ENCODE data around the gene SAMD11. TPM values are rescaled to one million over a fixed set of nuclear protein-coding genes. Genes with fewer than 3 reads are reported as not detected.
"Not testable (repeated sequence)": the region's sequence is repeated elsewhere in the genome, so short reads cannot be mapped to it uniquely, and the experiment has no call there.

SAMD11 gene
- total and polyA plus RNA-seq, 2 of the 8 experiments (the other 6 are each of a cell fraction or from before 2014, with no cell fraction given) = 0.18 to 0.30 TPM

DNA sequence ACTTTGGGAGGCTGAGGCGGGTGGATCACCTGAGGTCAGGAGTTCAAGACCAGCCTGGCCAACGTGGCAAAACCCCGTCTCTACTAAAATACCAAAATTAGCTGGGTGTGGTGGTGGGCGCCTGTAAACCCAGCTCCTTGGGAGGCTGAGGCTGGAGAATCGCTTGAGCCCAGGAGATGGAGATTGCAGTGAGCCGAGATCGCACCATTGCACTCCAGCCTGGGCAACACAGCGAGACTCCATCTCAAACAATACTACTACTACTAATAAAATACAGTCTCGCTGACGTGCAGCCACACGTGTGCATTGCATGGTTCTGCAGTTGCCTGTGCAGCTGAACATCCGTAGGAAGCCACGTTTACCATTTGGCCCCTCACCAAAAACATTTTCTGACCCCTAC lies 23.1 kb downstream of the SAMD11 start:
- H3K79me2 ChIP-seq (ENCODE audit: control insufficient read depth in 1 of 2, insufficient read depth in 2 of 2, low read length in 2 of 2); H3K14ac ChIP-seq (ENCODE audit: insufficient read length); DNase-seq (ENCODE audit: low read depth in 1 of 2, low spot score in 2 of 2); H2AFZ ChIP-seq (ENCODE audit: low read length); H2BK120ac ChIP-seq (replicated peaks; ENCODE audit: low read depth, low read length); H4K5ac ChIP-seq (ENCODE audit: insufficient read length, low read depth, low read length); H3K4ac ChIP-seq (replicated peaks; ENCODE audit: insufficient read length, low read depth, low read length); H4K91ac ChIP-seq (replicated peaks; ENCODE audit: insufficient read length, low read length); H3K18ac ChIP-seq (ENCODE audit: extremely low read depth, low read length); H3K23me2 ChIP-seq (ENCODE audit: low read depth, low read length); H2BK15ac ChIP-seq (ENCODE audit: low read length); H3K4me2 ChIP-seq (ENCODE audit: insufficient read depth in 1 of 2, low read depth in 2 of 2, low read length in 2 of 2); H3K27ac ChIP-seq (ENCODE audit: low read depth, low read length); H4K8ac ChIP-seq (ENCODE audit: extremely low read depth, insufficient read depth, low read length); H3K4me3 ChIP-seq (ENCODE audit: extremely low read depth in 1 of 4, insufficient read depth in 2 of 4, low read depth in 3 of 4, low read length in 4 of 4); H3K9me3 ChIP-seq (ENCODE audit: insufficient read depth in 2 of 2, low read depth in 1 of 2, low read length in 1 of 2); H3K9ac ChIP-seq (replicated peaks in 1 of 4; ENCODE audit: extremely low read depth in 1 of 4, low read depth in 3 of 4, low read length in 3 of 4); H3K23ac ChIP-seq (ENCODE audit: insufficient read length); FAIRE-seq; H2BK20ac ChIP-seq (ENCODE audit: low read length); H3K79me1 ChIP-seq (ENCODE audit: low read depth, low read length); H2BK12ac ChIP-seq (ENCODE audit: low read depth, low read length); H2BK5ac ChIP-seq (ENCODE audit: low read depth, low read length); H2AK5ac ChIP-seq (ENCODE audit: low read depth, low read length); H3K56ac ChIP-seq (replicated peaks; ENCODE audit: insufficient read length, low read depth, low read length): not testable (repeated sequence)
- peaks cover 3 to 11% (median 7%) of the 10 kb centered on the region in 4 experiments; a peak in 6 of 7 replicates for H3K4me1 ChIP-seq (replicated peaks in 1 of 4; ENCODE audit: control insufficient read depth in 3 of 4, insufficient read depth in 4 of 4, low read length in 3 of 4)
- WGBS, 2 experiments (ENCODE audit: extremely low coverage in 1 of 2, insufficient coverage in 1 of 2, insufficient read length in 1 of 2, insufficient replicate concordance in 2 of 2, low coverage in 1 of 2, low lambda C conversion rate in 2 of 2, missing lambda C conversion rate in 1 of 2) = 89% methylated on average over 13 of the region's 13 CpGs; no CpG with 5 or more reads in 1 of the 2 experiments
- H4K20me1 ChIP-seq (replicated peaks in 1 of 2; ENCODE audit: control insufficient read depth in 1 of 2, insufficient read depth in 2 of 2, low read length in 2 of 2) = peaks cover 21 to 44% of the 10 kb centered on the region in 2 experiments
- peaks cover 13 to 20% (median 19%) of the 10 kb centered on the region in 4 experiments for H3K27me3 ChIP-seq (replicated peaks in 1 of 4; ENCODE audit: control insufficient read depth in 3 of 4, extremely low read depth in 1 of 4, insufficient read depth in 3 of 4, low read length in 3 of 4)
- peaks cover 2 to 37% (median 28%) of the 10 kb centered on the region in 4 experiments for H3K36me3 ChIP-seq (ENCODE audit: control insufficient read depth in 2 of 4, insufficient read depth in 4 of 4, low read length in 3 of 4)
- POLR2A ChIA-PET (ENCODE audit: partially characterized antibody) = interaction anchor here (1.1 to 9.5 kb wide), 4 partner anchors 9 to 27 kb away, joined by 3 to 65 read pairs (median 3); partner anchors contain the start of gene NOC2L
- CTCF ChIA-PET (ENCODE audit: partially characterized antibody) = interaction anchor here (0.9 to 1.3 kb wide), 2 partner anchors 9 to 20 kb away, joined by 3 read pairs; partner anchors contain the start of gene PLEKHN1
